ENCODE data around the gene C19orf47.

DNA sequence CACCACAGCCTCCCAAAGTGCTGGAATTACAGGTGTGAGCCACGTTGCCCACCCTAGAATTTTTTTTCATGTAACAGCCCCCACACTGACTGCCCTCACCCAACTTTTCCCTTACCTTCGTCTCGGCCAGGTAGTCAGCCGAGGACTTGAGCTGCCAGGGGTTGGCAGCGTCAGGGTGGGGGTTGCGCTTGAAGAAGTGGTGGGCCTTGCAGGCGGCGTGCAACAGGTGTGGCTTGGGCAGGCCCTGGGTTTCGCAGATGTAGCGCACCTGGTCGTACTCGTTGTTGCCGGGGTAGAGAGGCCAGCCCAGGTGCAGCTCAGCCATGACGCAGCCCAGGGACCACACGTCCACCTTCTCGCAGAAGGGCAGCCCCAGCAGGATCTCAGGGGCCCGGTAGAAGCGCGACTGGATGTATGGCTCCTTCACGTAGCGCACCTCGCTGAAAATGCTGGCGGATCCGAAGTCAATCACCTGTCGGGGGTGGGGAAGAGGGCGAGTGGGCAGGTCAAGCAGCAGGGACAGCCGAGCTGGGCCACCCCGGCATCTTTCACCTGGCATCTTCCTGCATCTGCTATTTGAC is 35.6 kb upstream of the C19orf47 start:
- TF ChIP-seq CTCF (conservative IDR thresholded peaks at IDR 0.05) (no peak), EZH2 (IDR thresholded peaks at IDR 0.05; ENCODE audit: low read depth) (no peak)

Data from PC-9 (cell line).